WI38 (cell line): ENCODE results near the gene RCHY1.
"Not testable (repeated sequence)": the region's sequence is repeated elsewhere in the genome, so short reads cannot be mapped to it uniquely, and the experiment has no call there.

Experiments used
- H3K4me3 ChIP-seq: 2 replicates; pipeline ENCODE4 v1.5.1; 2011; ENCODE audit warnings: low read depth, mild to moderate bottlenecking, control low read depth, low read length
- TF ChIP-seq, protein P1 (sequence below): IDR thresholded peaks from 2 replicates; pipeline ENCODE4 v1.5.1; 2012; ENCODE audit warnings: low read depth, mild to moderate bottlenecking, control low read depth, low read length

RCHY1 gene

DNA sequence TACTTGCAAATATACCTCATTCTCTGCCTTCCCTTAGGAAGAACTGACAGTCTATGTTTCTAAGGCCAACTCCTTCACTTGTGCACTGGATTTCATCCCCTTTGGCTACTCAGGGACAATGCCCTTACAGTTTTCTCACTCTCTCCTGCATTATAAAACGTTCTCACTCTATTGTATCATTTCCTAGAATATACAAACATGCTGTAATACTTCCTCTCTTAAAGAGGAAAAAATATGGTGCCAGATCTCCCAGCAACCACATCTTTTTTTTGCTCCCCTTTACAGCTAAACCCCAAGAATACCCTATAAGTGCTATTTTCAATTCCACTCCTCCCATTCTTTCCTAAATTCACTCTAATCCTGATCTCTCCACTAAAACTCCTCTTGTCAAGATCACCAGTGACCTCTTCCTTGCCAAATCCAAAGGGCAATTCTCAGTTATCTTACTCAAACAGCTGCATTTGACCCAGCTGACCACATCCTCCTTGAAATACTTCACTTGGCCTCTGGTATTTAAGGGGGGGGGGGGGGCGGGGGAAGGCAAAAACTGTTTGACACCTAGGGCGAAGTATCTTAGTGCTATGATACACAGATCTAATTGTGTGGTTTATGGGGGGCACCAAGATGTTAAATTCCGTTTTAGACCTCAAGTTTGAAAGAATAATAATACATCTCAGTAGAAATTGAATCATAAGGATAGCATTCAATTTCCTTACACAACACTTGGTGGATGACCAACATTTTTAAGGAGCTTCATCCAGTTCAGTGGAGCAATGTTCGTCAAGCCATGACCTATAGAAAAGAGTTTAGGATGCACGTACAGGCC is 1.6 kb downstream of the RCHY1 start:
- TF ChIP-seq, protein P1, sequence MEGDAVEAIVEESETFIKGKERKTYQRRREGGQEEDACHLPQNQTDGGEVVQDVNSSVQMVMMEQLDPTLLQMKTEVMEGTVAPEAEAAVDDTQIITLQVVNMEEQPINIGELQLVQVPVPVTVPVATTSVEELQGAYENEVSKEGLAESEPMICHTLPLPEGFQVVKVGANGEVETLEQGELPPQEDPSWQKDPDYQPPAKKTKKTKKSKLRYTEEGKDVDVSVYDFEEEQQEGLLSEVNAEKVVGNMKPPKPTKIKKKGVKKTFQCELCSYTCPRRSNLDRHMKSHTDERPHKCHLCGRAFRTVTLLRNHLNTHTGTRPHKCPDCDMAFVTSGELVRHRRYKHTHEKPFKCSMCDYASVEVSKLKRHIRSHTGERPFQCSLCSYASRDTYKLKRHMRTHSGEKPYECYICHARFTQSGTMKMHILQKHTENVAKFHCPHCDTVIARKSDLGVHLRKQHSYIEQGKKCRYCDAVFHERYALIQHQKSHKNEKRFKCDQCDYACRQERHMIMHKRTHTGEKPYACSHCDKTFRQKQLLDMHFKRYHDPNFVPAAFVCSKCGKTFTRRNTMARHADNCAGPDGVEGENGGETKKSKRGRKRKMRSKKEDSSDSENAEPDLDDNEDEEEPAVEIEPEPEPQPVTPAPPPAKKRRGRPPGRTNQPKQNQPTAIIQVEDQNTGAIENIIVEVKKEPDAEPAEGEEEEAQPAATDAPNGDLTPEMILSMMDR: no peak
- peak overlapping the region; percentile 92 for H3K4me3 ChIP-seq

DNA sequence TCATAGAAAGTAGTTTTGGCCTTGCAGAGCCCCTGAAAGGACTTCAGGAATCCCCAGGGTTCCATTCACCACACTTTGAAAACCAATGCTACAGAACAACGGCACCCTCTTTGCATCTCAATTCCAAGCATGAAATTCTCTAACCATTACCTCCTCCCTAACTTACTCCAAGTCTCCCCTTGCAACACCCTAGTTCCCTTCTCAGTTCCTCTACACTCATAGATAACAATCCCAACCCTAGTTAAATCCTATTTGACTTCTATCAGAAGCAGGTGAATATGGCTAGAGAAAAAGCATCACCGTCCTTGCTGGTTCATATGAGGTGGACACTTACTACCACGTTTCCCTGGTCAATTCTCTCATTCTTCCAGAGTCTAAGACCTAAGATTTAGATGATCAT is 2.4 kb downstream of the RCHY1 start:
- peak overlapping the region; percentile 28 for H3K4me3 ChIP-seq
- TF ChIP-seq, protein P1: no peak

DNA sequence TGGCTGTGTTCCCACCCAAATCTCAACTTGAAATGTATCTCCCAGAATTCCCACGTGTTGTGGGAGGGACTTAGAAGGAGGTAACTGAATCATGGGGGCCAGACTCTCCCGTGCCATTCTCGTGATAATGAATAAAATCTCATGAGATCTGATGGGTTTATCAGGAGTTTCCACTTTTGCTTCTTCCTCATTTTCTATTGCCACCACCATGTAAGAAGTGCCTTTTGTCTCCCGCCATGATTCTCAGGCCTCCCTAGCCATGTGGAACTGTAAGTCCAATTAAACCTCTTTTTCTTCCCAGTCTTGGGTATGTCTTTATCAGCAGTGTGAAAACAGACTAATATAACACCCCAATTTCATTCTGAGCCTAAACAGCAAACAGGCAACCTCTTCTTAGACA is 4.6 kb downstream of the RCHY1 start:
- H3K4me3 ChIP-seq: not testable (repeated sequence)

DNA sequence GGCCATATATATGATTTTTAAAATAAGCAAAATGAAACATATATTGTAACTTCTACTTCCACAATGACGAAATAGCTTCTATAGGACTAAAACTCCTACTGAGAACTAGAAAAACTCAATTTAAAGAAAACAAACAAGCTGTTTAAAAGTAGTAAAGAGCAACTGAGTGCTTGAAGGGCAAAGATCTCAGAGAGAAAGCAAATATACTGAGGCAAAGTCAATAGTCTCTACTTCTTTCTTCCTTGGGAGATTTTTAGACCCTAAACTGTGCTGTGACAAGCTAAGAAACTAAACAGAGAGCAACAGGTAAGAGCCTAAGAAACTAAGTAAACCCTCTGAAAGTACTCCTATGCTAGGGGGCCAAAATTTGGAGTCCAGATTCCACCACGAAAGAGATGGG is 8.6 kb downstream of the RCHY1 start:
- TF ChIP-seq, protein P1: no peak
- H3K4me3 ChIP-seq: no peak overlapping the region

DNA sequence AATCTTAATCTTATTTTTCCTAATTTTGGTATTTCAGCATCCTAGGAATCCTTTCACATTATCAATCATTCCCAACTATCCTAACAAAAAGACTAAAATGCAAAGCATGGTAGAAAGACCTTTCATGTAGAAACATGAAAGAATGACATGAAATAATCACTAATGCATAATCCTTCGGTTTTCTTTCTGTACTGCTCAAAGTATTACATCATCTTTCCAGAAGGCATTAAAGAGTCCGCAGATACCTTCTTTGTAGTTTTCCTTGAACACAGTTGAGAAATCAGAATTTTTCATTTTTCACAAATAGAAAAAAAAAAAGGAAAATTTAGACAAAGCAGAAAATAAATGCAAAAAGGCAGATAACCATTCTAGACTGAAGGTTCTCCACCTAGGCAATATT is 11.5 kb downstream of the RCHY1 start:
- H3K4me3 ChIP-seq: no peak overlapping the region
- TF ChIP-seq, protein P1: no peak

DNA sequence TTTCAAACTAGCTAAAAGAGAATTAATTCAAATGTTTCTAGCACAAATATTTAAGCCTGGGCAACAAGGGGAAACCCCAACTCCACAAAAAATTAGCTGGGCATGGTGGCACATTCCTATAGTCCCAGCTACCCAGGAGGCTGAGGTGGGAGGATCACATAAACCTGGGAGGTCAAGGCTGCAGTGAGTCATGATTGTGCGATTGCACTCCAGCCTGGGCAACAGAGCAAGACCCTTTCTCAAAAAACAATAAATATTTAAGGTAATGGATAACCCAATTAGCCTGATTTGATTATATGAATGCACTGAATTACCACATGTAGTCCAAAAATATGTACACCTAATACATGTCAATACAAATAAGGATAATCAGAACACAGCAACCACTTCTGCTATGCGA is 14.3 kb downstream of the RCHY1 start:
- TF ChIP-seq, protein P1: no peak
- H3K4me3 ChIP-seq: no peak overlapping the region

DNA sequence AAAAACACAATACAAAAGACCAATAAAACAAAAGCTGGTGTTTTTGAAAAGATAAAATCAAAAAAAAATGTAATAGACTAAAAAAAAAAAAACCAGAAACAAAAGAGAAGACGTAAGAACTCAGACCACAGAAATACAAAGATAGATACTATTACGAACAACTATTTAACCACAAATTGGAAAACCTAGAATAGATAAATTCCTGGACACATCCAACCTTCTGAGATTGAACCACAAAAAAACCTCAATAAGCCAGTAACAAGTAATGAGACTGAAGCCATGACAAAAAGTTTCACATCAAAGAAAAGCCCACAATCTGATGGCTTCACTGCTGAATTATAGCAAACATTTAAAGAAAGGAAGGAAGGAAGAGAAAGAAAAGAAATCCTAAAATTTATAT is 16.2 kb downstream of the RCHY1 start:
- H3K4me3 ChIP-seq: no peak overlapping the region
- TF ChIP-seq, protein P1: no peak

DNA sequence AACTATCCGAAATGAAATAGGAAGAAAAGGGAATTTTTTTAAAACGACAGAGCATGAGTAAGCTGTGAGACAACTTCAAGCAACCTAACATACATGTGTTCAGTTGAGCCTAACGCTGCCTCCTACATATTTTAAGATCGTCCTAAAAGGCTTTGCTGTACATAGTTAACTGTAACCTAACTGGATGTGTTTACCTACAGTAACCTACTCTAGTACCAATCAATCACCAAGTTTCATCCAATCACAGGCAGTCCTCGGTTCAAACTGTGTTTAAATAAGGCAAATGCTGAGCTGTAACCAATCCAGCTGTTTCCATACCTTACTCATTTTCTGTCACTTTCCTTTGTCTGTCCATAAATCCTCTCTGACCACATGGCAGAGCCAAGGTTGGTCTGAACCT is 17.1 kb downstream of the RCHY1 start:
- 0 out of 2 replicates have a peak overlapping the region, but pooled peaks have one; percentile 5 for H3K4me3 ChIP-seq
- TF ChIP-seq, protein P1: no peak
